Lung (tissue), 12 donors: ENCODE data around the gene SPEF1. TPM values are rescaled to one million over a fixed set of nuclear protein-coding genes. Genes with fewer than 3 reads are reported as not detected.

ENCODE experiments used
- ATAC-seq: fragments of 200-7000 bp; cut with Tn5 transposase; one replicate; pipeline ENCODE4 v1.9.1; 2020; ENCODE audit warnings: moderate number of reproducible peaks; ENCODE audit not compliant: insufficient read depth, low FRiP score
- DNase-seq, 3 donors: peaks; one replicate each; pipeline ENCODE4 v3.0.0-alpha.2; 2013 to 2017
- H3K27ac ChIP-seq, 2 donors: one replicate each; pipeline ENCODE4 v1.5.1; 2013; ENCODE audit warnings: mild to moderate bottlenecking in 2 of 2, moderate library complexity in 2 of 2, control low read depth in 1 of 2, inconsistent platforms in 1 of 2, low read depth in 1 of 2, low read length in 1 of 2
- H3K27me3 ChIP-seq, 3 donors: one replicate each; pipeline ENCODE4 v1.5.1; 2013; ENCODE audit warnings: low read length in 2 of 3; ENCODE audit not compliant: control insufficient read depth in 3 of 3, insufficient read depth in 3 of 3
- H3K36me3 ChIP-seq, 4 donors: one replicate each; pipeline ENCODE4 v1.5.1; 2013; ENCODE audit warnings: low read length in 4 of 4, mild to moderate bottlenecking in 1 of 4, moderate library complexity in 1 of 4; ENCODE audit not compliant: control insufficient read depth in 4 of 4, insufficient read depth in 4 of 4
- H3K4me1 ChIP-seq, 5 donors: one replicate each; pipeline ENCODE4 v1.5.1; 2013; ENCODE audit warnings: low read length in 5 of 5, mild to moderate bottlenecking in 2 of 5, moderate library complexity in 1 of 5; ENCODE audit not compliant: control insufficient read depth in 5 of 5, insufficient read depth in 5 of 5
- H3K4me3 ChIP-seq: one replicate; pipeline ENCODE4 v1.5.1; 2013; ENCODE audit warnings: mild to moderate bottlenecking, control low read depth, moderate library complexity
- H3K9ac ChIP-seq, 2 donors: one replicate each; pipeline ENCODE4 v1.5.1; 2013; ENCODE audit warnings: low read length in 2 of 2, control low read depth in 1 of 2; ENCODE audit not compliant: insufficient read depth in 1 of 2
- H3K9me3 ChIP-seq, 4 donors: one replicate each; pipeline ENCODE4 v1.5.1; 2013; ENCODE audit warnings: low read length in 3 of 4, mild to moderate bottlenecking in 1 of 4, moderate library complexity in 1 of 4; ENCODE audit not compliant: control insufficient read depth in 4 of 4, insufficient read depth in 3 of 4
- CTCF ChIP-seq: IDR thresholded peaks from 2 replicates; pipeline ENCODE4 v1.5.1; 2012; ENCODE audit warnings: mild to moderate bottlenecking; ENCODE audit errors: control extremely low read depth, extremely low read depth
- WGBS, 2 donors: extraction: QIAGEN DNeasy Blood & Tissue Kit; methylation state at CpG; one replicate each; pipeline ENCODE4 v1.1.7; 2013; 5-methylcytosine and 5-hydroxymethylcytosine counted together
- polyA plus RNA-seq, 2 donors: library from polyadenylated mRNA; stranded (reverse); fragments of 200-250 nt; gene quantifications; one replicate each; pipeline ENCODE4 v1.2.1, GENCODE V29; 2013
- total RNA-seq, 2 donors: library from RNA; depleted of rRNA in 1 of 2; stranded (reverse); fragments of >200 nt in 1 of 2; gene quantifications; one replicate each; pipeline ENCODE4 v1.2.1, GENCODE V29; 2014 to 2021
- donor health status: control.
- donor health status: control.
- donor health status: Bipolar disorder and iron deficiency.
- donor health status: healthy.
- donor health status: DM: yes; HTN: yes; CAD: no.

Gene SPEF1
- total and polyA plus RNA-seq, 4 donors, result 9.6 to 15.5 (median 11.8) TPM

- H3K9ac ChIP-seq, result no peak overlapping the region
- no peaks in the 10 kb centered on the region for H3K36me3 ChIP-seq
- no peak for DNase-seq
- WGBS, 2 donors, result 88 to 91% methylated on average over 5 of the region's 5 CpGs
- peaks cover 0 to 22% (median 7%) of the 10 kb centered on the region in 5 donors for H3K4me1 ChIP-seq
- no peak for TF ChIP-seq CTCF
- no peak overlapping the region for H3K4me3 ChIP-seq
- H3K27me3 ChIP-seq, result peaks cover 0 to 7% (median 0%) of the 10 kb centered on the region in 3 donors
- H3K9me3 ChIP-seq, result no peaks in the 10 kb centered on the region
- H3K27ac ChIP-seq, result peak overlapping the region in 1 of 2 donors; percentile 64
- no peak for ATAC-seq
Observed at GRCh38 chr20:3728354-3728753, 52.9 kb downstream of the SPEF1 start.

Other genes starting within 250 kb of the SPEF1 start
- not detected for gene GFRA4, start 118.0 kb downstream of the SPEF1 start, total RNA-seq
- gene GFRA4, start 118.0 kb downstream of the SPEF1 start, polyA plus RNA-seq, result not detected
- 1 to 10 TPM; 6.6 to 9.6 TPM for gene ADAM33, start 99.4 kb downstream of the SPEF1 start, total RNA-seq
- gene ADAM33, start 99.4 kb downstream of the SPEF1 start, polyA plus RNA-seq, result 10 to 100 TPM in 1 of 2 donors, 1 to 10 TPM in 1; 3.2 to 16.4 TPM
- 10 to 100 TPM in 1 of 2 donors, 1 to 10 TPM in 1; 3.7 to 34.2 TPM for gene SIGLEC1, start 68.8 kb downstream of the SPEF1 start, total RNA-seq
- gene SIGLEC1, start 68.8 kb downstream of the SPEF1 start, polyA plus RNA-seq, result 10 to 100 TPM; 18.1 to 19.2 TPM
- 10 to 100 TPM; 23.0 to 28.3 TPM for gene HSPA12B, start 48.8 kb downstream of the SPEF1 start, total RNA-seq
- gene HSPA12B, start 48.8 kb downstream of the SPEF1 start, polyA plus RNA-seq, result 10 to 100 TPM; 11.4 to 16.8 TPM
- gene ADISSP, start 13.7 kb downstream of the SPEF1 start, total RNA-seq, result 10 to 100 TPM in 1 of 2 donors, 1 to 10 TPM in 1; 8.6 to 53.7 TPM
- gene ADISSP, start 13.7 kb downstream of the SPEF1 start, polyA plus RNA-seq, result 10 to 100 TPM; 34.1 to 36.1 TPM
- 100 to 1,000 TPM in 1 of 2 donors, 10 to 100 TPM in 1; 35.9 to 113 TPM for gene CENPB, start 5.3 kb upstream of the SPEF1 start, total RNA-seq
- gene CENPB, start 5.3 kb upstream of the SPEF1 start, polyA plus RNA-seq, result 10 to 100 TPM; 72.9 to 85.8 TPM
- 10 to 100 TPM; 65.7 to 88.5 TPM for gene CDC25B, start 14.9 kb upstream of the SPEF1 start, total RNA-seq
- gene CDC25B, start 14.9 kb upstream of the SPEF1 start, polyA plus RNA-seq, result 10 to 100 TPM; 47.9 to 68.4 TPM
- 10 to 100 TPM; 12.4 to 20.7 TPM for gene AP5S1, start 39.1 kb upstream of the SPEF1 start, total RNA-seq
- gene AP5S1, start 39.1 kb upstream of the SPEF1 start, polyA plus RNA-seq, result 10 to 100 TPM in 1 of 2 donors, 1 to 10 TPM in 1; 8.1 to 11.5 TPM
- 10 to 100 TPM; 17.8 to 39.6 TPM for gene MAVS, start 65.4 kb upstream of the SPEF1 start, total RNA-seq
- 10 to 100 TPM; 13.2 to 24.0 TPM for gene MAVS, start 65.4 kb upstream of the SPEF1 start, polyA plus RNA-seq
- 10 to 100 TPM; 39.6 to 46.2 TPM for gene PANK2, start 107.9 kb upstream of the SPEF1 start, total RNA-seq
- gene PANK2, start 107.9 kb upstream of the SPEF1 start, polyA plus RNA-seq, result 10 to 100 TPM; 24.6 to 29.2 TPM
- 10 to 100 TPM; 15.9 to 20.9 TPM for gene RNF24, start 234.1 kb upstream of the SPEF1 start, total RNA-seq
- gene RNF24, start 234.1 kb upstream of the SPEF1 start, polyA plus RNA-seq, result 10 to 100 TPM in 1 of 2 donors, 1 to 10 TPM in 1; 7.4 to 17.3 TPM